Mucosa of rectum (tissue), 2 donors: ENCODE data around the gene CD274.
"Not testable (repeated sequence)": the region's sequence is repeated elsewhere in the genome, so short reads cannot be mapped to it uniquely, and the experiment has no call there.

ENCODE experiments used
- H3K27ac ChIP-seq, 2 donors: one replicate each; pipeline ENCODE4 v1.7.0; 2013; ENCODE audit warnings: inconsistent platforms in 2 of 2, low read depth in 2 of 2, low read length in 2 of 2
- H3K27me3 ChIP-seq, 2 donors: one replicate each; pipeline ENCODE4 v1.7.0; 2013; ENCODE audit warnings: low read length in 2 of 2; ENCODE audit not compliant: control insufficient read depth in 2 of 2, insufficient read depth in 2 of 2
- H3K36me3 ChIP-seq, 2 donors: one replicate each; pipeline ENCODE4 v1.7.0; 2013; ENCODE audit warnings: low read length in 2 of 2; ENCODE audit not compliant: control insufficient read depth in 2 of 2, insufficient read depth in 2 of 2
- H3K4me1 ChIP-seq, 2 donors: one replicate each; pipeline ENCODE4 v1.7.0; 2013; ENCODE audit warnings: low read length in 2 of 2, mild to moderate bottlenecking in 1 of 2; ENCODE audit not compliant: control insufficient read depth in 2 of 2, insufficient read depth in 2 of 2
- H3K4me3 ChIP-seq, 2 donors: one replicate each; pipeline ENCODE4 v1.7.0; 2013; ENCODE audit warnings: low read length in 2 of 2
- H3K9ac ChIP-seq, 2 donors: one replicate each; pipeline ENCODE4 v1.7.0; 2013; ENCODE audit warnings: low read length in 2 of 2, low read depth in 1 of 2, mild to moderate bottlenecking in 1 of 2
- H3K9me3 ChIP-seq, 2 donors: one replicate each; pipeline ENCODE4 v1.7.0; 2013; ENCODE audit warnings: low read length in 2 of 2; ENCODE audit not compliant: control insufficient read depth in 2 of 2
- donor health status: healthy.
- donor health status: Normal muscosa, but diverticular disease.

The CD274 gene

DNA sequence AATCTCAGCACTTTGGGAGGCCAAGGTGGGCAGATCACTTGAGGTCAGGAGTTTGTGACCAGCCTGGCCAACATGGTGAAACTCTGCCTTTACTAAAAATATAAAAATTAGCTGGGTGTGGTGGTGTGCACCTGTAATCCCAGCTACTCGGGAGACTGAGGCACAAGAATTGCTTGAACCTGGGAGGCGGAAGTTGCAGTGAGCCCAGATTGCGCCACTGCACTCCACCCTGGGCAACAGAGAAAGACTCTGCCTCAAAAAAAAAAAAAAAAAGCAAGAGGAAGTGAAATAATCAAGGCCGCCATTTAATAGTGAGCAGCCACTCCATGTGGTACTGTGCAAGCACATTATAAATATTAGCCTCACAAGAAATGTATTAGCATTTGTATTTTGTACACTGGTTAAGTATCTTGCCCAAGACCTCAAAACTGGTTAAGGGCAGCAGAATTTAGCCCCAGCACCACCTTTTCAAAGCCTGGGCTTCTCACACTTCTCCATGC, 14.5 kb downstream of the CD274 start:
- H3K4me1 ChIP-seq, H3K9ac ChIP-seq, H3K4me3 ChIP-seq, H3K27me3 ChIP-seq, H3K9me3 ChIP-seq, H3K36me3 ChIP-seq, H3K27ac ChIP-seq: not testable (repeated sequence)

DNA sequence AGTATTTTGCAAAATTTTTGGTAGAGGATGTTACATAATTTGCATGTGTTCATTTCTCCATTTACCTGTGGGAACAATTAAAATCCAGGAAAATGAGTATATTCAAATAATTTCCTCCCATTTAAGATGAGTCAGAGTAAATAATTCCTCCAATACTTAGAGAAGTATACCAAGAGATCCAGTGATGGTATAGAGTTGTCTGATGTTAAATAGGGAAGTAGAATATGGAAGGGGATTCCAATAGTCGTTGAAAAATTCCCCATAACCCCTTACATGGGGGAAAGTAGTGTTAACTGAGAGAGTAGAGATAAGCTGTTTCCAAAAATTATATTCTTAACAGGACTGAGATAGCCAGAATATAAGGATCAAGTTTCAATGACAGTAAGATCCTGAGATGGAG, 15.7 kb downstream of the CD274 start:
- H3K9me3 ChIP-seq, result no peaks in the 10 kb centered on the region
- H3K9ac ChIP-seq, result no peak overlapping the region
- peaks cover 0 to 8% of the 10 kb centered on the region in 2 donors for H3K36me3 ChIP-seq
- H3K4me1 ChIP-seq, result no peaks in the 10 kb centered on the region
- no peaks in the 10 kb centered on the region for H3K27me3 ChIP-seq
- H3K4me3 ChIP-seq, result no peak overlapping the region
- H3K27ac ChIP-seq, result no peak overlapping the region

- H3K9me3 ChIP-seq, result no peaks in the 10 kb centered on the region
- H3K9ac ChIP-seq, result no peak overlapping the region
- no peaks in the 10 kb centered on the region for H3K27me3 ChIP-seq
- no peak overlapping the region for H3K27ac ChIP-seq
- H3K4me1 ChIP-seq, result no peaks in the 10 kb centered on the region
- no peak overlapping the region for H3K4me3 ChIP-seq
- H3K36me3 ChIP-seq, result peaks cover 0 to 8% of the 10 kb centered on the region in 2 donors
Measured at GRCh38 chr9:5466766-5467165, 16.4 kb downstream of the CD274 start.

DNA sequence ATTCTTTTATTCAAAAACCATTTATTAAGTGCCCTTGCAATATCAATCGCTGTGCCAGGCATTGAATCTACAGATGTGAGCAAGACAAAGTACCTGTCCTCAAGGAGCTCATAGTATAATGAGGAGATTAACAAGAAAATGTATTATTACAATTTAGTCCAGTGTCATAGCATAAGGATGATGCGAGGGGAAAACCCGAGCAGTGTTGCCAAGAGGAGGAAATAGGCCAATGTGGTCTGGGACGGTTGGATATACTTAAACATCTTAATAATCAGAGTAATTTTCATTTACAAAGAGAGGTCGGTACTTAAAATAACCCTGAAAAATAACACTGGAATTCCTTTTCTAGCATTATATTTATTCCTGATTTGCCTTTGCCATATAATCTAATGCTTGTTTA, 18.5 kb downstream of the CD274 start:
- Histone ChIP-seq H3K36me3 (peaks cover 0 to 5% of the 10 kb centered on the region in 2 donors), H3K9me3 (no peaks in the 10 kb centered on the region), H3K4me3 (no peak overlapping the region), H3K27ac (no peak overlapping the region), H3K9ac (no peak overlapping the region), H3K4me1 (no peaks in the 10 kb centered on the region), H3K27me3 (no peaks in the 10 kb centered on the region)

- peaks cover 0 to 5% of the 10 kb centered on the region in 2 donors for H3K36me3 ChIP-seq
- H3K9ac ChIP-seq, result no peak overlapping the region
- no peak overlapping the region for H3K4me3 ChIP-seq
- no peaks in the 10 kb centered on the region for H3K27me3 ChIP-seq
- H3K4me1 ChIP-seq, result no peaks in the 10 kb centered on the region
- H3K27ac ChIP-seq, result no peak overlapping the region
- H3K9me3 ChIP-seq, result no peaks in the 10 kb centered on the region
Measured at GRCh38 chr9:5470122-5470521, 19.8 kb downstream of the CD274 start.

GRCh38 chr9:5470816-5471215, 20.5 kb downstream of the CD274 start:
- H3K27ac ChIP-seq, result no peak overlapping the region
- H3K4me3 ChIP-seq, result no peak overlapping the region
- peaks cover 0 to 5% of the 10 kb centered on the region in 2 donors for H3K36me3 ChIP-seq
- H3K9me3 ChIP-seq, result no peaks in the 10 kb centered on the region
- no peak overlapping the region for H3K9ac ChIP-seq
- no peaks in the 10 kb centered on the region for H3K27me3 ChIP-seq
- no peaks in the 10 kb centered on the region for H3K4me1 ChIP-seq

DNA sequence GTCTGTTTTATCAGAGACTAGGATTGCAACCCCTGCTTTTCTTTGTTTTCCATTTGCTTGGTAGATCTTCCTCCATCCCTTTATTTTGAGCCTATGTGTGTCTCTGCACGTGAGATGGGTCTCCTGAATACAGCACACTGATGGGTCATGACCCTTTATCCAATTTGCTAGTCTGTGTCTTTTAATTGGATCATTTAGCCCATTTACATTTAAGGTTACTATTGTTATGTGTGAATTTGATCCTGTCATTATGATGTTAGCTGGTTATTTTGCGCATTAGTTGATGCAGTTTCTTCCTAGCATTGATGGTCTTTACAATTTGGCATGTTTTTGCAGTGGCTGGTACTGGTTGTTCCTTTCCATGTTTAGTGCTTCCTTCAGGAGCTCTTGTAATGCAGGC, 25.3 kb downstream of the CD274 start:
- not testable (repeated sequence) for H3K4me3 ChIP-seq, H3K9ac ChIP-seq, H3K36me3 ChIP-seq, H3K4me1 ChIP-seq, H3K27ac ChIP-seq, H3K9me3 ChIP-seq, H3K27me3 ChIP-seq

DNA sequence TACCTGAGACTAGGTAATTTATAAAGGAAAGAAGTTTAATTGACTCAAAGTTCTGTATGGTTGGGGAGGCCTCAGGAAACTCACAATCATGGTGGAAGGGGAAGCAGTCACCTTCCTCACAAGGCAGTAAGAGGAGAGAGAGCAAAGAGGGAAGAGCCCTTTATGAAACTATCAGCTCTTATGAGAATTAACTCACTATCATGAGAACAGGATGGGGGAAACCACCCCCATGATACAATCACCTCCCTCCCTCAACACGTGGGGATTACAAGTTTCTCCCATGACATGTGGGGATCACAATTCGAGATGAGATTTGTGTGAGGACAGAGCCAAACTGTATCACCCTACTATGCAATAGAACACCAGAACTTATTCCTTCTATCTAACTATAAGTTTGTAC, 27.9 kb downstream of the CD274 start:
- H3K9me3 ChIP-seq, result no peaks in the 10 kb centered on the region

DNA sequence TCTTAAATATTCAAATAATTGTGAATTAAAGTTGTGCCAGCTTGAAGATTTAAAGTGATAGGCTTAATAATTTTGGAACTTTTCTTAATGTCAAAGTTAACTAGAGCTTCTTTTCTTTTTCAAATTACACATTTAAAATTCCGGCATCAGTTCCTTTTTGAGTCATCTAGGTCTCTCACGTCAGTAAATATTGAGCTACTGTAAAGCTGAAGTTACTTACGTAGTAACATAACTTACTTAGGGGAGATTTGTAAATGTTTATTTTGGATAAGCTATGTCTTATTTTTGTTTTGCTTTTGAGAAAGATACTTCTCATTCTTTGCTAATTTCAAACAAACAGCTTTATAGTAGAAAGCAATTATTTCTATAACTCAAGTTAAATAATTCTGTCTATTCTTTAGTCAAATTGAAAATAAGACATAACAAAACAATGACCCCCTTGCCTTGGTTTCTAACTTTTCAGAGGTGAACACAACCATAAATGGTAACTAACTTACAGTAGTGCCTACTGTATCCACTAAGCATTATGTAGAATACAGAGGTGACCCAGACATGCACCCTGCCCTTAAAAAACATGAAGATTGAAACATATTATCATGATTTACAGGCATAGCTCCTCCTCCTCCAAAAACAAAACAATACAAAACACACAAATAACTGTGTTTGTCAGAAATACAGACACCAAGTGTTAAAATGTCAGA, 29.8 kb downstream of the CD274 start:
- H3K27ac ChIP-seq, result no peak overlapping the region
- H3K4me3 ChIP-seq, result no peak overlapping the region
- H3K4me1 ChIP-seq, result no peaks in the 10 kb centered on the region

More for the DNA sequence above, 27.9 kb downstream of the CD274 start:
- Histone ChIP-seq H3K36me3 (no peaks in the 10 kb centered on the region), H3K4me1 (no peaks in the 10 kb centered on the region), H3K27me3 (no peaks in the 10 kb centered on the region), H3K4me3 (no peak overlapping the region), H3K9ac (no peak overlapping the region), H3K27ac (no peak overlapping the region)

DNA sequence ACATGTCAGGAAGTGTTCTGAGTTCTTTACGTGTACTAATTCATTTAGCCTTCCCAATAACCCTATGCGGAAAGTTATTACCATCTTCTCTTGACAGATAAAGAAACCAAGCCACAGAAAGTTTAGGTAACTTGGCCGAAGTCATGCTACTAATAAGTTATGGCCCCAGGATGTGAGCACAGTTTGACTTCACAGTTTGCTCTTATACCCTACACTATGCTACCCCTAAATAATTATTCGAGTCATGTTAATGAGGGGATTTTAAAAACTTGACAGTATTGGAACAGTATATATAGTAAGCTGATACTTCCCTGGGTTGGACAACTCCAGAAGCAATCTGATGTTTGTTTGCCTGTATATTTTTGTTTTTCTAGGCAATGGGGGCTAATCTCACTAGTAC, 30.6 kb downstream of the CD274 start:
- H3K9ac ChIP-seq, result no peak overlapping the region
- no peak overlapping the region for H3K27ac ChIP-seq
- H3K36me3 ChIP-seq, result no peaks in the 10 kb centered on the region
- no peaks in the 10 kb centered on the region for H3K9me3 ChIP-seq
- H3K4me3 ChIP-seq, result no peak overlapping the region
- H3K27me3 ChIP-seq, result no peaks in the 10 kb centered on the region
- H3K4me1 ChIP-seq, result no peaks in the 10 kb centered on the region

More for the DNA sequence above, 29.8 kb downstream of the CD274 start:
- Histone ChIP-seq H3K36me3 (no peaks in the 10 kb centered on the region), H3K9me3 (no peaks in the 10 kb centered on the region), H3K27me3 (no peaks in the 10 kb centered on the region), H3K9ac (no peak overlapping the region)
